Pons (tissue), 1 donor: ENCODE results near the gene ERC1.
"Not testable (repeated sequence)": the region's sequence is repeated elsewhere in the genome, so short reads cannot be mapped to it uniquely, and the experiment has no call there.

Source experiments
- DNase-seq: peaks from one replicate; pipeline ENCODE4 v3.0.0-alpha.2; 2016; ENCODE audit warnings: low spot score

ERC1 gene

DNA sequence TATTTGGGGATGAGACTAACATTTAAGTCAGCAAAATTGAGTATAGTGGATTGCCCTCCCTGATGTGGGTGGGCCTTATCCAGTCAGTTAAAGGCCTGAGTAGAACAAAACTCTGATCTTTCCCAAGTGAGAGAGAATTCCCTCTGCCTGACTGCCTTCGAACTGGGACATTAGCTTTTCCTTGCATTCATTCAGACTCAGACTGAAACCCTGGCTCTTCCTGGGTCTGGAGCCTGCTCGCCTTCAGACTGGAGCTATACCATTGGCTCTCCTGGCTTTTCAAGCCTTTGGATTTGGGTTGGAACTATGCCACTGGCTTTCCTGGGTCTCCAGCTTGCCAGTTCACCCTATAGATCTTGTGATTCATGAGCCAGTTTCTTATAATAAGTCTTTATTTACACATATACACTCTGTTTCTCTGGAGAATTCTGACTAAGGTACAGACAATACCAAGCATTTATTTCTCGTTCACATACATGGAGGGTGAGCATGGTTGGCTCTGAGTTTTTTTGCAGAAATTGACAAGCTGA is 296.5 kb downstream of the ERC1 start:
- DNase-seq = no peak

DNA sequence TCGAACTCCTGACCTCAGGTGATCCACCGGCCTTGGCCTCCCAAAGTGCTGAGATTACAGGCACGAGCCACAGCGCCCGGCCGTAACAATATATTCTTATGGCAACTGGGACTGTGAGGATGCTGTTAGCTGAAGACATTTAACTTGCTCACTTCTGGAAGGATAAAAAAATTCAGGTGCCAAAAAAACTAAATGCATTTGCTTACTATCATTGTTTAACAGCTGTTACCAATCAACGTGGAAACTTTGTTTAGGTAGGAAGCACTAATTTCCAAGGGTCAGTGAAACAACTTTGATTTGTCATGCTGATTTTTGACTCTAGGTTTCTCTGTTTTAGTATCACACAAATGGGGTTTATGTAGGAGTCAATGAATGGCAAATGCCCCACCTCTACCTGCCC is 297.3 kb downstream of the ERC1 start:
- no peak for DNase-seq

DNA sequence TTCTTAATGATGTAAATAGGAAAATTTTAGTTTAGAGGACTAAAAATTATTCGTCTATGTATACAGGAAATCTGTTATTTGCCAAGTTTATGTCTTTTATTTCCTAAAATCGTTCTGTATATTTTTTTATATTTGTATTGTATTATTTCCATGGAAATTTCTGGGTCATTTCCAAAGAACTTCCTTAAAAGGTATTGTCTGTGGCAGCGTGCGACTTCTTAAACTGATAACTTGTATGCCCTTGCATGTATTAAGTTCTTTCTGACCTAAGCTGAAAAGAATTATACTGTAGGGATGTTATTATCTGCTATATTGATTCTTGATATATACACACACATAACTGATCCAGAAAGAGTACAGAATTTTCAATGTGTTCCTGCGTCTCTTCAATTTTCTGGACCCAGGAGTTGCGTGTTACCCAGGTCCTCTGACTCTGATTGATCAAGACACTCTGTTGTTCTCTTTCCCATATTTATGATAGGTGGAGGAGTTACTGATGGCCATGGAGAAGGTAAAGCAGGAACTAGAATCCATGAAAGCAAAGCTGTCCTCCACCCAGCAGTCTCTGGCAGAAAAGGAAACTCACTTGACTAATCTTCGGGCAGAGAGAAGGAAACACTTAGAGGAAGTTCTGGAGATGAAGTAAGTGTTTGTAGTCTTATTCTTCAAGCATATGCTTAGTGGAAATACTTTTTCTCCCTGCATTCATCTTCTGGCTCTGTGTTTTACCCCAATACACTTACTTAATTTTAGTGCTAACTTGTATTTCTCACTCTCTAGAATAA is 298.5 kb downstream of the ERC1 start:
- DNase-seq = peak; percentile 69

DNA sequence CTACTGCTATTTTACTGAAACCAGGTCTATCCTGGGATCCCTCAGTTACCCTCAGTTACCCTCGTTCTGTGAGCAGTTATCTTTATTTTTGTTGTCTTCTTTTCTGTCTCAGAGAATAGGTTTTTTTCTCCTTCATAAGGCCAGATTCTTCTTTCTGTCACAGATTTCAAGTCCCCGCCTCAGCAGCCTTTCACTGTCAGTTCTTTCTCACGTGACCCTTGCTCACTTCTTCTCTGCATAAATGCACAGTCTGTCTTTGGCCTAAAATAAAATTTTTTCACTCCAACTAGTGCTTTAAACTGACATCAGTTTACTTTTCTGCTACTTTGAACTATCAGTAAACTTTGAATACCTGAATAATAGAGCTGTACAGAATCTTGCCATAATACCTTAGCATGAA is 299.7 kb downstream of the ERC1 start:
- DNase-seq = no peak

DNA sequence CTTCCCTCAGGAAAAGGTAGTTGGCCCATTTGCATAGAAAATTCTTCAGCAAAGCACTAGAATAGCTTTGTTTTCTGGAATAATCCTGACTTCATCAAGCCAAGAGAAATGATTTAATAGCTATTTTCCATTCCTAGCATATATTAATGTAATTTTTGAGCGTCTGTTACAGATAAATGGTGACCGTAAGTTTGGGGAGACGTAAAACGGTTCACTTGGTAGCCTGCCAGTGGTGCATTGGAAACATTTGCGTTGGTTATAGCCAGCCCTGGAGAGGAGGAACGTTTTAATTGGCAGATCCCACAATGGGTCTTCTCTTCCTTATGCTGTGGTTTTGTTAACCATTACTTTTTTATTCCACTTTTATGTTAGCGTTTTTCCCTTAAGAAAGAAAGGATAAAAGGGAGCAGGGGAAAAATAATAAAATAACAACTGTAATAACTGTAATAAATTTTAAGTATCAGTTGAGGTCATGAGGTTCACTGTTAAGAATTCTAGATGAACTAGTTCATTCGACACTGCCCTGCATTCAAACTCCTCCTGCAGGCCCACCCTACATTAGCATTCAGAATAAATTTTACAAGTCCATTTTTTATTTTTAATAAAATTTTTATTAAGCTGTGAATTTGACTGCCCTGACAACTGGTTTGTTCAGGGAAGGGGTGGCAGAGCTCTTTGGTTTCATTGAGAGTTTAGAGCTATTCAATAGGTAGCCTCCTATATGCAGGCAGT is 300.7 kb downstream of the ERC1 start:
- DNase-seq = no peak

DNA sequence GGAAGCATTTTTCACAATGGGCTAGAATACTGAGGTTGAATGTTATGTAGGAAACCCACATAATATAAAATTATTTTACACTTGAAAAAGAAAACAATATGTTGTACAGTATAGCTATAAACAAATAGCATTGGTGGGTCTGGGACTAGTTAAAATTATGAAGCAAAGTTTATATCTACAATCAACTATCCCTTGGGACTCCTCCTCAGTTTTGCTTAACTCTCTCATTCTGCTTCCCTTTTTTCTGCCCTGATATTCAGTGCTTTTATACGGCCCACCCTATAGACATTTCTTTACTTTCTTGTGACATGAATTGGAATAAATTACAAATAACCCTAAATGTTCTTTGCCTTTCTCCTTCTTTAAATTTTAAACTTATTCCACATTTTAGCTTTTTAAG is 302.9 kb downstream of the ERC1 start:
- no peak for DNase-seq

DNA sequence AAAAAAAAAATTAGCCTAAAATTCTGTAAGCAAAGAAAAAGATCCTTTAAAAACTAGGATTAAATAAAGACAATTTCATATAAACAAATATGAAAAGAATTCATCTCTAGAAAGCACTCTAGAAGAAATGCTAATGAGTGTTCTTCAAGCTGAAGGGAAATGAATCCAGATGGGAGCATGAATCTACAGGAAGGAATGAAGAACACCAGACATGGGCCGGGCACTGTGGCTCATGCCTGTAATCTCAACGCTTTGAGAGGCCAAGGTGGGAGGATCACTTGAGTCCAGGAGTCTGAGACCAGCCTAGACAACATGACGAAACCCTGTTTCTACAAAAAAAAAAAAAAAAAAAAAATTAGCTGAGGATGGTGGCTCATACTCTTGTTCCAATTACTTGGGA is 306.2 kb downstream of the ERC1 start:
- DNase-seq = no peak

DNA sequence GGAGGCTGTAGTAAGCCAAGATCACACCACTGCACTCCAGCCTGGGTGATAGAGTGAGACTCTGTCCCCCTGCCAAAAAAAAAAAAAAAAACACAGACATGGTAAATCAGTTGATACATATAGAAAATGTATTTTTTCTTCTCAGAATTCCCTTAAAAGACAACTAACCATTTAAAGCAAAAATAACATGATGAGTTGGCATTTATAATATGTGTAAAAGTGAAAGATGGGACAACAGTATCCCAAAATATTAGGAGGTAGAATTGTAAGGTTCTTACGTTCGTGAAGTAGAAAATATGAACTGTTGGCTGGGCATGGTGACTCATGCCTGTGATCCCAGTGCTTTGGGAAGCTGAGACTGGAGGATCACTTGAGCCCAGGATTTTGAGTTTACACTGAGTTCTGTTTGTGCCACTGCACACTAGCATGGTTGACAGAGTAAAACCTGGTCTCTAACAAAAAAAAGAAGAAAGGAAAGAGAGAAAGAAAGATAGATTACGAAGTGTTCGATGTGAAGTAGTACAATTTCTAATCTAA is 306.7 kb downstream of the ERC1 start:
- DNase-seq = no peak

DNA sequence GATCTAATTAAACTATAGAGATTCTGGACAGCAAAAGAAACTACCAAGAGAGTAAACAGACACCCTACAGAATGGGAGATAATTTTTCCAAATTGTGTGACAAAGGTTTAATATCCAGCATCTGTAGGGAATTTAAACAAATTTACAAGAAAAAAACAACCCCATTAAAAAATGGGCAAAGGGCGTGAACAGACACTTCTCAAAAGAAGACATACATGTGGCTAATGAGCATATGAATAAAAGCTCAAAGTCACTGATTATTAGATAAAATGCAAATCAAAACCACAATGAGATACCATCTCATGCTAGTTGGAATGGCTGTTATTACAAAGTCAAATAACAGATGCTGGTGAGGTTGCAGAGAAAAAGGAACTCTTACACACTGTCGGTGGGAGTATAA is 309.4 kb downstream of the ERC1 start:
- no peak for DNase-seq

DNA sequence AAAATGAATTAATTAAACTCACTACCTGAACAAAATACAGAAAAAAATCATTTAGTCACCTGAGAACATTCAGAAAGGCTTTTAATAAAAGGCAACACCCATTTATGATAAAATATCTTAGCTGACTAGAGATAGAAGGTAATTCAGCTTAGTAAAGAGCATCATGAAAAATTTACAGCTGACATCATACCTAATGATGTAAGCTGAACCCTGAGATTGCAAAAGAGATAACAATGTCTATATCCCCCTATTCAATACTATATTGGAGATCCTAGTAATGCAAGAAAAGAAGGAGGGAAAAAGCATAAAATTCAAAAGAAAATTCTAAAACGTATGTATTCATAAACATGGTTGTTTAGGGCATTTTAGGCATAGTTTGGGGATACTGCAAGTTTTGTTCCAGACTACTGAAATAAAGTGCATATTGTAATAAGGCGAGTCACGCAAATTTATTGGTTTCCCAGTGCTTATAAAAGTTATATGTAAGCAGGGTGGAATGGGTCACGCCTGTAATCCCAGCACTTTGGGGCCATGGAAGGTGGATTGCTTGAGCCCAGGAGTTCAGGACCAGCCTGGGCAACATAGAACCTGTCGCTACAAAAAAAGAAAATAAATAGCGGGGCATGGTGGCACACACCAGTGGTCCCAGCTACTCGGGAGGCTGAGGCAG is 311.3 kb downstream of the ERC1 start:
- no peak for DNase-seq

DNA sequence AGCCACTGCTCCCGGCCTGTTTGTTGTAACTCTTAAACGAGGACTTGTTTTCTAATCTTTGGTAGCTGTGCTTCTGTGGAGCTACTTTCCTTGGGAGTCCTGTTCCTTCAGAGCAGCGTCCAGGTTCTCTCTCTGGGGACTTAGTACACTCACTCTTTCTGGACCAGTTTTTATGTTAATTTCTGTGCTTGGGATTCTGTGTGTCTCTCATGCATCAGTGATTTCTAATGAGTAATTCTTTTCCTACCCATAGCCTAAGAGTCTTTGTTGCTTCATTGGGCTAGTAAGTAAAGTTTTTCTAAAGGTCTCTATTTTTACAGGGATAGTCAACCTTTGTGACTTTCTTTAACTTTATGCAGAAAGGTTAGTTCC is 314.0 kb downstream of the ERC1 start:
- no peak for DNase-seq

DNA sequence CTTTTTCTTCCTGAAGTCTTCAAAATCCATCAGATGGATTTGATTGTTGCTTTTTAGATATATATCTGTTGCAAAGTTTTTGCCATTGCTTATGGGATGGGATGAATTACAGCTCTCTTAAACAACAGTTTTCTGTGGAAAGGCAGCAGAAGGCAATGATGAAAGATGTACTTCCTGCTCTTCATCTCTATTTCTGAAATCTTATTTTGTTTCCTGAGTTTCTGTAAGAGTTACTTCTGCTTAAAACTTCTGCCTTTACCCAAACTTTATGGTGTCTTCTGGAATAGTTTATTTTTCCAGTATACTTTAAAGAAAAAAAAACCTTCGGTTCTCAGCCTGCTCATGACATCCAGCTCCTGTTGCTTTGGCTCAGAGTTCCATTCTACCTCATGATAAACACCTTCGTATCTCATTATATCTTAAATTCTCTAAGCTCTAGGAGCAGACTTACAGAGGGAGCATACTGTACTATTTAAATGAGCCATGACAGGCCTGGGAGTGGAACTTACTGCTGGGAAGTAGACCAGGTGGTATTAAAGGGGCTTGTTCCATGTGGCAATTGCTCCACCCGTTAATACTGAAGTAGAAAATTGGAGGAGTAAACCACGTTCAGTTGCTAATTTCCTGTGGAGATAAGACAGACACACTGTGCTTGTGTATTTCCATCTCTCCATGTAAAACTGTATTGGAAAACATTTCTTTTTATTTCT is 314.9 kb downstream of the ERC1 start:
- no peak for DNase-seq

DNA sequence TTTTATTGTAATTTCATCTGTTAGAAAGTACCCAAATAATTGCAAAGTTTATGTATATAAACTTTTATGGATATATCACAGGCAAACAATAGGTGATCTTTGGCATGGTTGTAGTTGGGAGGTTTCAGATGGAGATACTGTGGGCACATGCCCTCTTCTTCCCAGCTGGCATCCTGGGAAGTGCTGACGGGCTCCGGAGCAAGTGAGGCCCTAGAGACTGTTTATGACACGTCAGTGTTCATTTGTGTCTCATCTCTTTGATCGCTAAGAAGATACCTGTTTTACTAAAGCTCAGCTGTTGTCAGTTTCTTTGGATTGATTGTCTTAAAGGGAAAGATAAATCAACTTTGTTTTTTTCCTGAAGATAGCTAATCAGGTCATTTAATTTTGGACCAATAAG is 315.8 kb downstream of the ERC1 start:
- DNase-seq = no peak

DNA sequence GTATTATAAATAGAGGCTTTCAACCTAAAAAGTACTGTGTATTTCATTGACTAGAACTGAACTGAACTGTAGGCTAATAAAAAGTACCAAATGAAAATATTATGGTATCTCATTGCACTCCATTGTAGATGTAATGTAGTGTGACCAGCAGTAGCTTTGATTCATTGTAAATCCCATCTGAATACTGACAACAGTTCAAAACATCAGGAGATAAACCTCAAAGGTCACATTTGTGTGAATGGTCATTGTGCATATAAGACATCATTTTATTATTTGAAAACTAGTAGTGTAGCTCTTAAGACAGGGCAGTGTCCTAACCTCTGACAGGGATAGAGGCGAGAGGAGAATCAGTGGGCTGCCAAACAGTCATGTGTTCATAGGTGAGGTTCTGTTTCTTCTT is 316.8 kb downstream of the ERC1 start:
- DNase-seq = no peak

DNA sequence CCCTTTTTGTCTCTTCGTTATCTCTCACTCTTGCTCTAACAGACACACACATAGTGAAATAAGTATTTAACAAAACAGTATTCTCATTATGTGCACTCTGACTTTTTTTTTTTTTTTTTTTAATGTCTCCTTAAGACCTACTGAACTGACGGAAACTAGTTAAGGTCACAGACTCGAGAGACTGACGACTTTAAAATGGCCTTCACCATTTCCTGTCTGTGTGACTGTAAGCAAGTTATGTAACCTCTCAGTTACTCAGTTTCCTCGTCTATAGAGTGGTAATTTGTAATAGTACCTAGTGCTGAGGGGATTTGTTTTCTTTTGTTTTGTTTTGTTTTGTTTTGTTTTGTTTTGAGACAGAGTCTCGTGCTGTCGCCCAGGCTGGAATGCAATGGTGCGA is 318.6 kb downstream of the ERC1 start:
- no peak for DNase-seq

DNA sequence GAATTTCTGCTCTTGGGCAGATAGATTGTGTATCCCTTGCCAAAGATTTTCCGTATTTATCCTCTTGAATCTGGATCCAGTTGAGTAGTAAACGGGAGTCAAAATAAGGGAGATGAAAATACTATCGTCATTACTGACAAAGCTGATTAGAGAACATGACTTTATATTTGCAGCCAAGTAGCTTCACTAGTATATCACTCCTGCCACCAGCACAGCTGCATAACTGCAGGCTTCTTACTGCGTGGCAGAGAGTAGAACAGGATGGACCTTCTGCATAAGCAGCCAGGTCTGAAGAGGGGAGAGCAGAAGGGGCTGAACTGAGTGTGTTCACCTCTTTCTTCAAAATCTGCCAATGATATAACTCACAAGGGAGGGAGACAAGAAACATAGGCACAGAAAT is 319.6 kb downstream of the ERC1 start:
- DNase-seq = no peak

DNA sequence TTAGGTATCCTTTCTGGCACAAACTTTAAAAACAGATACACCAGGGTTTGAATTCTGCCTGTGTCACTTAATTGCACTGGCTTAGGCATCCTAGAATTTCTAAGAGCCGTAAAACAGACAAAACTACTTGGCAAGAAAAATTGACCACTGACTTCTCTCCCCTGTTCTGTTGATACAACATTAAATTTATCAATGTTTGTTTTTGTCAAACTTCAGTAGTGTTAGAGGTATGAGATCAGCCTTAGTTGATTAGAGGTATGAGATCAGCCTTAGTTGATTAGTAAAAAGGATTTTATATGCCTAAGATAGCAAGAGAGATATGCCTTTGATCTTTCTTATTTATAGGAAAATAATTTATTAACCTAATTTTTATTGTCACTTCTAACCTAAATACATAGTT is 320.1 kb downstream of the ERC1 start:
- DNase-seq = no peak

DNA sequence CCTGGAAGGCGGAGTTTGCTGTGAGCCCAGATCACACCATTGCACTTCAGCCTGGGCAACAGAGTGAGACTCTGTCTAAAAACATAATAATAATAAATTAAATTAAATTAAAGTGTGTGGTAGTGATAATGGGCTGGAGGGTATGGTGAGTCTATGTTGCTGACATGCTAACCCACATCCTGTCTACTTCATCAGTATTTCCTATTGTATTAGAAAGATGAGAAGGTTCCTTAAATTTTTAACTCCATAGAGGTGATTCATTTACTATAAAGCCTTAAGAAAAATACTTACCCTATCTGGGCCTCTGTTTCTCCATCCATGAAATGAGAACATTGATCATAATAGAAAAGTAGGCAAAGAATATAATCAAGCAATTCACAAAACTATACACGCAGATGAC is 322.9 kb downstream of the ERC1 start:
- DNase-seq = no peak

DNA sequence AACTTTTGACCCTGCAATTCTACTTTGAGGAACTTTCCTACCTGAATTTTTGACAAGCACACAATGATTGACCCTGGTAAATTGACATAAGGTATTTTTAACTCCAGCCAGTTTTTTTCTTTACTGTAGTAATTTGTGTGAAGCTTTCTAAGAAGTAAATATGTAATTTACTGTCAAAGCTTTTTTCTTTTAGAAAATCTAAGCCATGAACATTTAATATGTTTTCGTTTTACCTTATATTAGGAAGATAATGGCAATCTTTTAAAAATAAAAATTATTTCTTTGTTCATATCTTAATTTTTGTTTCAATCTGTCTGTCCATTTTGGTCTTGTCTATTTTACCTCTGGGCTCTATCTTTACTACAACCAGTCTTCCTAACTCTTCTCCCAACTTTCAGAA is 323.5 kb downstream of the ERC1 start:
- DNase-seq = no peak

DNA sequence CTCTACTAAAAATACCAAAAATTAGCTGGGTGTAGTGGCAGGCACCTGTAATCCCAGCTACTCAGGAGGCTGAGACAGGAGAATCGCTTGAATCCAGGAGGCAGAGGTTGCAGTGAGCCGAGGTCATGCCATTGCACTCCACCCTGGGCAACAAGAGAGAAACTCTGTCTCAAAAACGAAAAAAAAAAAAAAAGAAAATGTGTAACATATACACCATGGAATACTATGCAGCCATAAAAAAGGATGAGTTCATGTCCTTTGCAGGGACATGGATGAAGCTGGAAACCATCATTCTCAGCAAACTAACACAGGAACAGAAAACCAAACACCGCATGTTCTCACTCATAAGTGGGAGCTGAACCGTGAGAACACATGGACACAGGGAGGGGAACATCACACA is 326.0 kb downstream of the ERC1 start:
- DNase-seq = not testable (repeated sequence)

DNA sequence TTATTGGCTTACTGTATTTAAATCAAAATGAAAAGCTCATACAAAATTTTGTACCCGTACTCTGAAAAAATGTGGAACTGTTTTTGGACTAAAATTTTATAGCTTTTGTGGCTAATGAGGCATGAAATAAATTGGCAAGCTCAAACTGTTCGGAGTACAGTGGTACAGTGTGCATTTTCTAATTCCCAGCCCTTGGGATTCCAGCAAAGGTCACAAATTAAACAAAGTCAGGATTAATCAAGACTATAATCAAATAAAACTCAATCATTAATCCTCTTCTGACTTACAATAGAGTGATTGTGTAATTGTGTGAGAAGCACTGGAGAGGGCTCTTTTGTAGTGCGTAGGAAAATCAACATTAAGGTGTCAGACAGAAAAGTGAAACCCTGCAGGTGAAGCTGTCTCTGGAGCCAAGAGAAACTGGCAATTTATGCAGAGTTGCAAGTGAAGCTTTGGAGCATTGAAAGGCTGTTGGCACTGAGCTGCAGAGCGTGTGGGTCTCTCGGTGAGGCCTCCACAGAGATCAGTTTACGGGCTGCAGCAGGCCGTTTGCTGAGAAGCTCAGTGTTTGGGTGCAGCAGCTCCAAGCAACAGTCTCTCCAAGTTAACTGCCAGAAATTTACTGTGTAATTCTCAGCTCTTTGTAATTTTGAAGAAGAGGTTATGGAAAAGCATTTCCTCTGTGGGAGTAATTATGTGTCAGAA is 327.5 kb downstream of the ERC1 start:
- DNase-seq = peak; percentile 57
